Measurements from ENCODE around the gene CHPF.

The CHPF gene

GRCh38 chr2:219552382-219553167 is 9.0 kb upstream of the CHPF start:
- Histone ChIP-seq H3K4me2 (ENCODE audit: low read depth, low read length, poor library complexity, severe bottlenecking) (no peak overlapping the region), H4K20me1 (ENCODE audit: low read depth, low read length) (no peaks in the 10 kb centered on the region), H3F3A (ENCODE audit: insufficient read depth) (no peaks in the 10 kb centered on the region), H3K9ac (ENCODE audit: low read length) (no peak overlapping the region), H3K79me2 (ENCODE audit: insufficient read depth, low read length) (no peaks in the 10 kb centered on the region), H3K9me2 (replicated peaks; ENCODE audit: insufficient read depth, low read length) (no peaks in the 10 kb centered on the region), H3K9me3 (ENCODE audit: insufficient read depth, low read length) (no peaks in the 10 kb centered on the region), H3K27me3 (ENCODE audit: low read length) (no peaks in the 10 kb centered on the region), H3K36me3 (ENCODE audit: low read length) (no peaks in the 10 kb centered on the region), H2AFZ (ENCODE audit: low read depth, low read length, severe bottlenecking) (no peak overlapping the region), H3K4me3 (ENCODE audit: insufficient read depth, low read length, poor library complexity, severe bottlenecking) (no peak overlapping the region), H3K27ac (ENCODE audit: low read depth, low read length) (no peak overlapping the region)
- no peak for TF ChIP-seq CTCF (IDR thresholded peaks at IDR 0.05; ENCODE audit: insufficient read depth, low read length, poor library complexity, severe bottlenecking)
- no peak for TF ChIP-seq EZH2phosphoT487 (conservative IDR thresholded peaks at IDR 0.05; ENCODE audit: low read length)

GRCh38 chr2:219551441-219552381 is 8.1 kb upstream of the CHPF start:
- H3K9me3 ChIP-seq (ENCODE audit: insufficient read depth, low read length) = no peaks in the 10 kb centered on the region
- H3K27ac ChIP-seq (ENCODE audit: low read depth, low read length) = no peak overlapping the region
- no peaks in the 10 kb centered on the region for H3K27me3 ChIP-seq (ENCODE audit: low read length)
- H3K4me2 ChIP-seq (ENCODE audit: low read depth, low read length, poor library complexity, severe bottlenecking) = no peak overlapping the region
- no peaks in the 10 kb centered on the region for H3K36me3 ChIP-seq (ENCODE audit: low read length)
- TF ChIP-seq EZH2phosphoT487 (conservative IDR thresholded peaks at IDR 0.05; ENCODE audit: low read length) (no peak), CTCF (IDR thresholded peaks at IDR 0.05; ENCODE audit: insufficient read depth, low read length, poor library complexity, severe bottlenecking) (no peak)
- H2AFZ ChIP-seq (ENCODE audit: low read depth, low read length, severe bottlenecking) = no peak overlapping the region
- no peaks in the 10 kb centered on the region for H3K79me2 ChIP-seq (ENCODE audit: insufficient read depth, low read length)
- H3K4me3 ChIP-seq (ENCODE audit: insufficient read depth, low read length, poor library complexity, severe bottlenecking) = no peak overlapping the region
- no peaks in the 10 kb centered on the region for H3K9me2 ChIP-seq (replicated peaks; ENCODE audit: insufficient read depth, low read length)
- H4K20me1 ChIP-seq (ENCODE audit: low read depth, low read length) = no peaks in the 10 kb centered on the region
- no peak overlapping the region for H3K9ac ChIP-seq (ENCODE audit: low read length)
- H3F3A ChIP-seq (ENCODE audit: insufficient read depth) = no peaks in the 10 kb centered on the region

GRCh38 chr2:219549619-219550018 is 6.0 kb upstream of the CHPF start:
- Histone ChIP-seq H2AFZ (ENCODE audit: low read depth, low read length, severe bottlenecking) (no peak overlapping the region), H3K27ac (ENCODE audit: low read depth, low read length) (no peak overlapping the region), H3K4me3 (ENCODE audit: insufficient read depth, low read length, poor library complexity, severe bottlenecking) (no peak overlapping the region), H3K4me2 (ENCODE audit: low read depth, low read length, poor library complexity, severe bottlenecking) (no peak overlapping the region), H3K9ac (ENCODE audit: low read length) (no peak overlapping the region), H4K20me1 (ENCODE audit: low read depth, low read length) (no peaks in the 10 kb centered on the region), H3K9me2 (replicated peaks; ENCODE audit: insufficient read depth, low read length) (no peaks in the 10 kb centered on the region), H3K27me3 (ENCODE audit: low read length) (no peaks in the 10 kb centered on the region), H3K36me3 (ENCODE audit: low read length) (no peaks in the 10 kb centered on the region), H3K9me3 (ENCODE audit: insufficient read depth, low read length) (no peaks in the 10 kb centered on the region), H3F3A (ENCODE audit: insufficient read depth) (no peaks in the 10 kb centered on the region), H3K79me2 (ENCODE audit: insufficient read depth, low read length) (no peaks in the 10 kb centered on the region)
- TF ChIP-seq CTCF (IDR thresholded peaks at IDR 0.05; ENCODE audit: insufficient read depth, low read length, poor library complexity, severe bottlenecking) = no peak
- no peak for TF ChIP-seq EZH2phosphoT487 (conservative IDR thresholded peaks at IDR 0.05; ENCODE audit: low read length)

Measured in SU-DHL-6 (cell line).